LNCAP (cell line): ENCODE data around the gene CCDC184.

Source experiments
- TF ChIP-seq, protein P1 (sequence below): fragments of 450-650 bp; IDR thresholded peaks from 2 replicates; pipeline ENCODE4 v1.5.1; 2017; ENCODE audit warnings: mild to moderate bottlenecking

The CCDC184 gene

DNA sequence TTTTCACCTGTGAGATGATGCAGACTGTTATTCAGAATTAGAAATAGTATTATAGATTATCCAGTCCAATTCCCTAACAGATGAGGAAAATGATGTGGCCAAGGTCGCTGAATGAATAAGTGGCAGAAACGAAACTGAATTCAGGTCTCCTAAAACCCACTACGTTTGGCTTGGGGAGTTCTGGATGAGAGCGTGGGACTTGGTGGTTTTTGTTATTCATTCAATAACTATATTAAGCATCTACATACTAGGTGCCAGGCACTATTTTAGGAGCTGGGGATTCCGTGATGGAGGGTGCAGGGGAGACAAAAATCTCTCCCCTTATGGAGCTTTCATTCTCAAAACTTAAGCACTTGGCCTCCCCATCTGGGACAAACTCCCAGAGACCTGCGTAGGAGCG lies 813 bp upstream of the CCDC184 start:
- TF ChIP-seq, protein P1, sequence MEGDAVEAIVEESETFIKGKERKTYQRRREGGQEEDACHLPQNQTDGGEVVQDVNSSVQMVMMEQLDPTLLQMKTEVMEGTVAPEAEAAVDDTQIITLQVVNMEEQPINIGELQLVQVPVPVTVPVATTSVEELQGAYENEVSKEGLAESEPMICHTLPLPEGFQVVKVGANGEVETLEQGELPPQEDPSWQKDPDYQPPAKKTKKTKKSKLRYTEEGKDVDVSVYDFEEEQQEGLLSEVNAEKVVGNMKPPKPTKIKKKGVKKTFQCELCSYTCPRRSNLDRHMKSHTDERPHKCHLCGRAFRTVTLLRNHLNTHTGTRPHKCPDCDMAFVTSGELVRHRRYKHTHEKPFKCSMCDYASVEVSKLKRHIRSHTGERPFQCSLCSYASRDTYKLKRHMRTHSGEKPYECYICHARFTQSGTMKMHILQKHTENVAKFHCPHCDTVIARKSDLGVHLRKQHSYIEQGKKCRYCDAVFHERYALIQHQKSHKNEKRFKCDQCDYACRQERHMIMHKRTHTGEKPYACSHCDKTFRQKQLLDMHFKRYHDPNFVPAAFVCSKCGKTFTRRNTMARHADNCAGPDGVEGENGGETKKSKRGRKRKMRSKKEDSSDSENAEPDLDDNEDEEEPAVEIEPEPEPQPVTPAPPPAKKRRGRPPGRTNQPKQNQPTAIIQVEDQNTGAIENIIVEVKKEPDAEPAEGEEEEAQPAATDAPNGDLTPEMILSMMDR = no peak

DNA sequence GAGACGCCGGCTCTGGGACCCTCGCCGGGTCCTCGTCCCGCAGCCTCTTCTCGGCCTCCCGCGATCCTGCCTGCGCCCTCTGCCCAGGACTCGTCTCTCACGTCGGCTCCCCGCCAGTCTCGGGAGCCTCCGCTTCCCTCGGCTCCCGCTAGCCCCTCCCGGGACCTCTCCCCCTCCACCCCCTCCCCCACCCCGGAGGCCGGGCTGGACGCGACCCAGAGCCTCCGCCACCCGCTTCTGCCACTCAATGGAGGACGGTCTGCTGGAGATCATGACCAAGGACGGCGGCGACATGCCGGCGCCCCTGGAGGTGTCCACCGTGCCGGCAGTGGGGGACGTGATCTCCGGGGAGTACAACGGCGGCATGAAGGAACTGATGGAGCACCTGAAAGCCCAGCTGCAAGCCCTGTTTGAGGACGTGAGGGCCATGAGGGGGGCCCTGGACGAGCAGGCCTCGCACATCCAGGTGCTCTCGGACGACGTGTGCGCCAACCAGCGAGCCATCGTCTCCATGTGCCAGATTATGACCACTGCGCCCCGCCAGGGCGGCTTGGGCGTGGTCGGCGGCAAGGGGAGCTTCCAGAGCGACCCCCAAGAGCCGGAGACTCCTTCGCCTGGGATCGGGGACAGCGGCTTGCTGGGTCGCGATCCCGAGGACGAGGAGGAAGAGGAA lies 568 bp downstream of the CCDC184 start:
- TF ChIP-seq, protein P1 = no peak

DNA sequence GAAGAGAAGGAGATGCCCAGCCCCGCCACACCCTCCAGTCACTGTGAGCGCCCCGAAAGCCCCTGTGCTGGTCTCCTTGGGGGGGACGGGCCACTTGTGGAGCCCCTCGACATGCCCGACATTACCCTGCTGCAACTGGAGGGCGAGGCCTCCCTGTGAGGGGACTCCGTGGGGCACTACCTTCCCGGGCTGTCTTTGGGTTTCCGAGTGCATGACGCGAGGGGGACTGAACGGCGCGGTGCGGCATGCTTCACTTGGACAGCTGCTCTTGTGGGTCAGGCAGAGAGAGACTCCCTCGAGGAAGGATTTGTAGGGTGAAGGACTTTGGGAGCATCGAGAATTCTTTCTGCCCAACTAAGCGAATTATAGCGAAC lies 1.1 kb downstream of the CCDC184 start:
- TF ChIP-seq, protein P1 = no peak

DNA sequence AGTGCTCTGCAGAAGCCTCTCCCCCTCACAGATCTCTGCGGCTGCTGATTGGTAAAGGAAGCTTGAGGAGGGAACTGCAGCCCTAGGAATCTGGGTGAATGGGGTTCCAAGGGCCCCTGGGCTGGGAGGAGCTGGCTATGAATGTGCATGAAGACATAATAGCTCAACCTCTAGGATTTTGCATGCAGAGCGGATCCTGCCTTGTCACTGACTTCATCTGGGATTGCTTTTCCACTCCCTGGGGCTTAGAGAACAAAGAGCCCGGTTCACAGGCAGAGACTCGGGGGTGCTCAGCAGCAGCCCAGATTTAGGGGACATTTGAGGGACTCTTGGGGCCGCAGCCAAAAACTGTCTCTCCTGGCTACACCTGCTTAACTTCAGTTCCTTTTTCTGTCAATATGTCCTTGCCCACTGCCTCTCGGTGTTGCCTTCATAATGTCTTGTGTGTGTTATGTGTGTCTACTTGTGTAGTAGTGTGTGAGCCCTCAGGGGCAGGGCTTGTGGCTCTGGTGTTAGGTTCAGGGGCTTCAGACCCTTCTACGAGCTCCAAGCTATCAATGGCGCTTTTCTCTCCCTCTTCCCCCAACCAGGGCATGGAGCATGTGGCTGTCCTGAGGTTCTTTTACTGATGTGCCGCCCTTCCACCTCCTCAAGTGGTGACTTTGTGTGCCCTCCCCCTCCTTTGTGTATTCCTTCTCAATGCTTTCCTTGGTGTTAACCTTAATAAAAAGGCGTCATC lies 1.9 kb downstream of the CCDC184 start:
- TF ChIP-seq, protein P1 = no peak

DNA sequence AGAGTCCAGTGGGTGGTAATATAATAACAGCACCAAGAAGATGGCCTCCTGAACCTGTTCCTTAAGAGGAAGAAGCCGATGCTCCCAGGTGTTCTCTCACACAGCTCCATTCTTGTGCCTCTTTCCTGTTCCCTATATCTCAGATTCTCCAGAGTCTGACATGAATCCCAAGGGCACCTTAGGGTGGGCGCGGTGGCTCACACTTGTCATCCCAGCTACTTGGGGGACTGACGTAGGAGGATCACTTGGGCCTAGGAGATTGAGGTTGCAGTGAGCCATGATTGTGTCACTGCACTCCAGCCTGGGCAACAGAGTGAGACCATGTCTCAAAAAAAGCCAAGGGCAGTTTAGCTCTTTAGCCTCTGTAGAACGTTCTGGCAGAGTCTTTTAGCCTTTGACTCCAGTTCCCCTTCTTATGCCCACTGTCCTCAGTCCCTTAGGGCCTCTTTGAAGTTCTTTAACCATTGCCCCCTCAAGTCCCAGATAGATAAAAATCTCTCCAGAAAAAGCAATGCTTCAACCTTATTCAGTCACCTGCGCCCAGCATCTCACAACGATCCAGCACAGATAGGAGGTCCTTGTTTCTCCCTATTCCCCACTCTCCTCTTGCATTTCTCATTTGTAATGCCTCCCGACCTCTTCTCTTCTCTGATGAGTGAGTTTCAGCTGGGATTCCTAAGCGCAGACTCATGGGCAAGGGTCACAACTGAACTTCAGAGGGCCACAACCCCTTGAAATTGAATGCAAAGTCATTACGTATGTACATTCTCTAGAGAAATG lies 4.7 kb downstream of the CCDC184 start:
- TF ChIP-seq, protein P1 = no peak

DNA sequence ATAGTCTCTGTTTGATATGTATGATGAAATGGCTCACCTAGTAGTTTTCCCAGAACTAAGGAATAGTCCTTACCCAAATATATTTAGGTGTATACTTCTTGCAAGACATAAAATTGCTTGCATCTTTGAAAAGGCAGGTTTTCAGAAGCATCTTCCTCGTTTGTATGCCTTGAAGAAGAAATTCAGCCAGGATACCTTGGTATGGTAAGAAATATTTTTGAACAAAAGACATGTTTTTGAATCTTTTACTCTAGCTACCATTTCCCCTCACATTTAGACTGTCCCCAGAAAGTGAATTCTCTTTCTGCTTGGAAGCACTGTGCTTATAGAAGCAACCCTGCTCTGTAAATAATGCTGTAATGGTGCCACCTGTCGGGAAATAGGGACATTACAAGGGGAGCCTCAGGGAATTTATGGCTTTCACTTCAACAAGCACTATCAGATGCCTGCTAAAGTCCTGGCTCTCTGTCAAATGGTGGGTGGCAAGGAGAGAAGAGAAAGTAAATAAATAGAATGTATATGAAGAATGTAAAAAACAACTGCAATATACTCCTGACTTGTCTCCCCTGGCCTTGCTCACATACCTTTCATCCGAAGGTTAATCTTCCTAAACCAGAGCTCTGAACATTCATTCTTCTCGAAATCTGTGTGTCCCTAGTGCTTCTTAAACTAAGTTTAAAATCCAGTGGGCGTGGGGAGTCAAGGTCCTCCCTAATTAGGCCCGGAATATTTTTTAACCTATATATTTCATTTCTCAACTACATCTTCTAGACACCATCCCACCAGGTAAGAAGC lies 6.1 kb downstream of the CCDC184 start:
- TF ChIP-seq, protein P1 = peak; percentile 89

DNA sequence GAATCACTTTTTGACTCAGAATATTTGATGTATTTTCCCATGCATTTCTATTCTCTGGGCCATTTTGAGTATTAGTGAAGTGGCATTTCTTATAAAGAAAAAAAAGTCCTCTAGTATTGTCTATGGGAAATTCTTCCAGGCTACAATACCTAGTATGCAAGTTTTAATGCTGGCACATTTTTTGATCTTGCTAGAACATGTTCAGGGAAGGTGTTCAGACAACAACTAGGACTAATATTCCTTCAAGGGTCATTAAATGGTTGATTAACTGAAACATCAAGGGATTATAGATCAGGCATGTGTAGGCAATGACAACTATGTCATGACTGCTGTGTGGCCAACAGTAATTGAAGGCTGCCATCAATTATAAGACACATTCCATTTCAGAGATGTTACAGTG lies 7.7 kb downstream of the CCDC184 start:
- TF ChIP-seq, protein P1 = no peak
